ENCODE data around the gene LRRC57. TPM values are rescaled to one million over a fixed set of nuclear protein-coding genes. Genes with fewer than 3 reads are reported as not detected.

LRRC57 gene
- total and polyA plus RNA-seq, 2 of the 13 experiments (the other 11 are each of a cell fraction or from before 2014, with no cell fraction given) = 5.8 to 14.8 TPM

GRCh38 chr15:42490671-42491538, 57.7 kb downstream of the LRRC57 start, which contains the start of gene ZNF106 (continued):
- TF ChIP-seq AKNA (CRISPR knock-in tag; IDR thresholded peaks at IDR 0.05; ENCODE audit: borderline replicate concordance) = 0 out of 2 replicates have a peak, but pooled peaks have one; percentile 63
- TF ChIP-seq ELF1 (CRISPR knock-in tag; IDR thresholded peaks at IDR 0.05) = peak; percentile 94
- TF ChIP-seq BORCS8-MEF2B (CRISPR knock-in tag; IDR thresholded peaks at IDR 0.05) = 0 out of 2 replicates have a peak, but pooled peaks have one; percentile 39
- TF ChIP-seq, protein P1, sequence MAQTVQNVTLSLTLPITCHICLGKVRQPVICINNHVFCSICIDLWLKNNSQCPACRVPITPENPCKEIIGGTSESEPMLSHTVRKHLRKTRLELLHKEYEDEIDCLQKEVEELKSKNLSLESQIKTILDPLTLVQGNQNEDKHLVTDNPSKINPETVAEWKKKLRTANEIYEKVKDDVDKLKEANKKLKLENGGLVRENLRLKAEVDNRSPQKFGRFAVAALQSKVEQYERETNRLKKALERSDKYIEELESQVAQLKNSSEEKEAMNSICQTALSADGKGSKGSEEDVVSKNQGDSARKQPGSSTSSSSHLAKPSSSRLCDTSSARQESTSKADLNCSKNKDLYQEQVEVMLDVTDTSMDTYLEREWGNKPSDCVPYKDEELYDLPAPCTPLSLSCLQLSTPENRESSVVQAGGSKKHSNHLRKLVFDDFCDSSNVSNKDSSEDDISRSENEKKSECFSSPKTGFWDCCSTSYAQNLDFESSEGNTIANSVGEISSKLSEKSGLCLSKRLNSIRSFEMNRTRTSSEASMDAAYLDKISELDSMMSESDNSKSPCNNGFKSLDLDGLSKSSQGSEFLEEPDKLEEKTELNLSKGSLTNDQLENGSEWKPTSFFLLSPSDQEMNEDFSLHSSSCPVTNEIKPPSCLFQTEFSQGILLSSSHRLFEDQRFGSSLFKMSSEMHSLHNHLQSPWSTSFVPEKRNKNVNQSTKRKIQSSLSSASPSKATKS (CRISPR knock-in tag; IDR thresholded peaks at IDR 0.05) = no peak
- TF ChIP-seq ZFY (CRISPR knock-in tag; IDR thresholded peaks at IDR 0.05) = peak; percentile 87
- 0 out of 2 replicates have a peak, but pooled peaks have one; percentile 25 for TF ChIP-seq ZNF577 (CRISPR knock-in tag; IDR thresholded peaks at IDR 0.05; ENCODE audit: borderline replicate concordance, low read depth)
- TF ChIP-seq FOXA3 (CRISPR knock-in tag; IDR thresholded peaks at IDR 0.05) = peak; percentile 68
- TF ChIP-seq MIER3 (CRISPR knock-in tag; IDR thresholded peaks at IDR 0.05; ENCODE audit: borderline replicate concordance) = peak; percentile 39; the same call in 1 of the 2 replicates
- no peak for TF ChIP-seq CERS6 (CRISPR knock-in tag; IDR thresholded peaks at IDR 0.05)
- no peak for TF ChIP-seq MAFK (conservative IDR thresholded peaks at IDR 0.05 in 1 of 2, IDR thresholded peaks at IDR 0.05 in 1 of 2; ENCODE audit: low read length in 2 of 2)
- peak; percentile 59; the same call in 1 of the 2 replicates for TF ChIP-seq NR2F6 (IDR thresholded peaks at IDR 0.05)
- peak; percentile 33 for TF ChIP-seq NR2F6 (CRISPR knock-in tag; IDR thresholded peaks at IDR 0.05)
- no peak for TF ChIP-seq ZNF354B (CRISPR knock-in tag; IDR thresholded peaks at IDR 0.05)
- peak; percentile 78 for TF ChIP-seq MEIS2 (CRISPR knock-in tag; IDR thresholded peaks at IDR 0.05)
- TF ChIP-seq RXRB (CRISPR knock-in tag; IDR thresholded peaks at IDR 0.05; ENCODE audit: borderline replicate concordance) = peak; percentile 56; the same call in 1 of the 2 replicates
- TF ChIP-seq PHF21A (CRISPR knock-in tag; IDR thresholded peaks at IDR 0.05) = peak; percentile 78
- peak; percentile 26; the same call in 1 of the 2 replicates for TF ChIP-seq ZNF652 (CRISPR knock-in tag; IDR thresholded peaks at IDR 0.05; ENCODE audit: borderline replicate concordance, low read depth)
- peak; percentile 81; the same call in 1 of the 2 replicates for TF ChIP-seq SNAPC2 (CRISPR knock-in tag; IDR thresholded peaks at IDR 0.05)
- no peak for TF ChIP-seq BCLAF1 (IDR thresholded peaks at IDR 0.05)

Data from HepG2 (cell line).